Right lobe of liver (tissue), 6 donors: ENCODE results near the gene AMPH. TPM values are rescaled to one million over a fixed set of nuclear protein-coding genes. Genes with fewer than 3 reads are reported as not detected.

ENCODE experiments used
- ATAC-seq, 4 donors: fragments of 200-7000 bp; cut with Tn5 transposase; one replicate each; pipeline ENCODE4 v1.9.1; 2020; ENCODE audit warnings: mild to moderate bottlenecking in 4 of 4, moderate library complexity in 4 of 4
- DNase-seq, 3 donors: peaks; one replicate each; pipeline ENCODE4 v3.0.0-alpha.2; 2020
- H3K27ac ChIP-seq, 3 donors: fragments of 200-600 bp; one replicate each; pipeline ENCODE4 v1.8.0; 2022
- H3K27me3 ChIP-seq, 2 donors: fragments of 200-600 bp; one replicate each; pipeline ENCODE4 v1.8.0; 2022
- H3K36me3 ChIP-seq, 4 donors: fragments of 200-600 bp; sonication (generic) in 1 of 4; one replicate each; pipeline versions ENCODE4 v1.5.1 to v1.8.0; 2017 to 2022; ENCODE audit warnings: control low read depth in 1 of 4
- H3K4me1 ChIP-seq, 4 donors: fragments of 200-600 bp; sonication (generic) in 1 of 4; one replicate each; pipeline versions ENCODE4 v1.5.1 to v1.8.0; 2017 to 2022; ENCODE audit warnings: control low read depth in 1 of 4
- H3K4me3 ChIP-seq, 3 donors: fragments of 200-600 bp; one replicate each; pipeline ENCODE4 v1.8.0; 2022
- H3K9me3 ChIP-seq, 4 donors: fragments of 200-600 bp; sonication (generic) in 1 of 4; one replicate each; pipeline versions ENCODE4 v1.5.1 to v1.8.0; 2017 to 2022; ENCODE audit warnings: control low read depth in 1 of 4
- POLR2A ChIP-seq: fragments of 450-650 bp; IDR thresholded peaks from one replicate; pipeline ENCODE4 v1.6.1; 2017; ENCODE audit warnings: antibody characterized with exemption, mild to moderate bottlenecking
- WGBS: methylation state at CpG from one replicate; pipeline ENCODE4 v1.1.6; 2018; ENCODE audit warnings: low coverage, low lambda C conversion rate; ENCODE audit not compliant: insufficient coverage; ENCODE audit errors: missing lambda C conversion rate; 5-methylcytosine and 5-hydroxymethylcytosine counted together
- intact Hi-C, 2 donors: fragments of 100-400 bp; cut with DNase I; formaldehyde crosslinking; loops; one replicate each; pipeline versions ENCODE4 v1.11.2 to v1.14.1; 2022
- total RNA-seq, 6 experiments: library from RNA; depleted of rRNA in 2 of 6; stranded (reverse); fragments of >200 nt in 2 of 6; fragmentation: NEBNext Ultra II Directional in 3 of 6; extraction: Animal tissue kit (Norgen Biotek cat#: 25700) in 3 of 6; gene quantifications; one replicate each; pipeline versions ENCODE4 v1.1.0 to v1.2.4, GENCODE V29; 2016 to 2023
- TF ChIP-seq, protein P1 (sequence below), 4 donors: fragments of 200-600 bp in 3 of 4; fragments of 450-650 bp in 1 of 4; IDR thresholded peaks; one replicate each; pipeline versions ENCODE4 v1.5.1 to v1.8.0; 2016 to 2022; ENCODE audit warnings: antibody characterized with exemption in 4 of 4, mild to moderate bottlenecking in 2 of 4
- donor health status: DM: no; HTN: yes; CAD: no.
- donor health status: DM: no; HTN: no; CAD: no.
- donor health status: DM: no; HTN: no; CAD: no.
- donor health status: DM: no; HTN: yes; CAD: no.
- donor health status: DM: no; HTN: yes; CAD: no.

The AMPH gene
- total RNA-seq, 6 experiments from 2014 or later, result 0.20 to 0.67 (median 0.39) TPM

DNA sequence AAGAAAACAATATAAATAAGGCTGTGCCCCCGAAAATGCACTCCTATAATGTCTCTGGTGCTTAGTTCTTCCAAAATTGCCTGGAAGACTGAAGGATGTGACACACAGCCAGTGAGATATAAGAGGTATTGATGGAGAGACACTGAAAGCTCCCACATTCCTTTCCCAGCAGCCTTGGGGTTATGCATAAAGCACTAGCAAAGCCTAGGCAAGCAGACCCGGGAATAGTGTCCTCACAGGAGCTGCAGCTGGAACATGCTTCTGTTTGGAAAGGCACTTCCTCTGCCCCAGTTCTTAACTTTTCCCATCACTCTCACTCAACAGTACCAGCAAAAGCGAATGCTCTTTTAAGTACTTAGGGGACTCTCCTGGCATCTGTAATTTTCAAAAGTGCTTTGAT lies 178.0 kb downstream of the AMPH start:
- Histone ChIP-seq H3K4me1 (no peaks in the 10 kb centered on the region), H3K9me3 (no peaks in the 10 kb centered on the region), H3K36me3 (no peaks in the 10 kb centered on the region), H3K4me3 (no peak overlapping the region), H3K27me3 (no peaks in the 10 kb centered on the region), H3K27ac (no peak overlapping the region)
- ATAC-seq (no peak), DNase-seq (no peak)
- 31% methylated on average over 2 of the region's 3 CpGs for whole genome bisulfite sequencing
- intact Hi-C loops, result no loop called here
- TF ChIP-seq, protein P1, sequence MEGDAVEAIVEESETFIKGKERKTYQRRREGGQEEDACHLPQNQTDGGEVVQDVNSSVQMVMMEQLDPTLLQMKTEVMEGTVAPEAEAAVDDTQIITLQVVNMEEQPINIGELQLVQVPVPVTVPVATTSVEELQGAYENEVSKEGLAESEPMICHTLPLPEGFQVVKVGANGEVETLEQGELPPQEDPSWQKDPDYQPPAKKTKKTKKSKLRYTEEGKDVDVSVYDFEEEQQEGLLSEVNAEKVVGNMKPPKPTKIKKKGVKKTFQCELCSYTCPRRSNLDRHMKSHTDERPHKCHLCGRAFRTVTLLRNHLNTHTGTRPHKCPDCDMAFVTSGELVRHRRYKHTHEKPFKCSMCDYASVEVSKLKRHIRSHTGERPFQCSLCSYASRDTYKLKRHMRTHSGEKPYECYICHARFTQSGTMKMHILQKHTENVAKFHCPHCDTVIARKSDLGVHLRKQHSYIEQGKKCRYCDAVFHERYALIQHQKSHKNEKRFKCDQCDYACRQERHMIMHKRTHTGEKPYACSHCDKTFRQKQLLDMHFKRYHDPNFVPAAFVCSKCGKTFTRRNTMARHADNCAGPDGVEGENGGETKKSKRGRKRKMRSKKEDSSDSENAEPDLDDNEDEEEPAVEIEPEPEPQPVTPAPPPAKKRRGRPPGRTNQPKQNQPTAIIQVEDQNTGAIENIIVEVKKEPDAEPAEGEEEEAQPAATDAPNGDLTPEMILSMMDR (IDR thresholded peaks at IDR 0.05), result no peak
- TF ChIP-seq POLR2A, result no peak

DNA sequence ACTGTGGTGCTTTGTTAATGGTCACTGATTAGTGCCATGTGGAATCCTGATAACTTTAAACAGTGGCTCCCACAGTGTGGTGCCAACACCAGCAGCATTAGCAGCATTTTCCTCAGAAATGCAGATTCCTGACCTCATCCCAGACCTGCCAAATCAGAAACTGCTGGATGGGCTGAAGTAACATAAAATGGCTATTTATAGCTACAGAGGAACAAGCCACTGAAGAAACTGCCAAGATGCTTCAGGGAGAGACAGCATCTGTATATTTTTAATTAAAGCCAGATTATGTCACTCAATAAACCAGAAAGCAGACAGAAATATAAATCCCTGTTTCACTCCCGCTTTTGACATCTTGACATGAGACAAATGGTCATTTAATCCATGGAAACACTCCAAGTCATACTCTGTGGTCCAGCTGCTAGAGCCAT lies 178.5 kb downstream of the AMPH start:
- intact Hi-C loops, result no loop called here
- Histone ChIP-seq H3K4me1 (no peaks in the 10 kb centered on the region), H3K36me3 (no peaks in the 10 kb centered on the region), H3K27me3 (no peaks in the 10 kb centered on the region), H3K9me3 (no peaks in the 10 kb centered on the region), H3K27ac (no peak overlapping the region), H3K4me3 (no peak overlapping the region)
- DNase-seq, result no peak
- 33% methylated on average over 1 of the region's 1 CpG for WGBS
- ATAC-seq, result no peak
- TF ChIP-seq, protein P1 (IDR thresholded peaks at IDR 0.05), result no peak
- no peak for TF ChIP-seq POLR2A

DNA sequence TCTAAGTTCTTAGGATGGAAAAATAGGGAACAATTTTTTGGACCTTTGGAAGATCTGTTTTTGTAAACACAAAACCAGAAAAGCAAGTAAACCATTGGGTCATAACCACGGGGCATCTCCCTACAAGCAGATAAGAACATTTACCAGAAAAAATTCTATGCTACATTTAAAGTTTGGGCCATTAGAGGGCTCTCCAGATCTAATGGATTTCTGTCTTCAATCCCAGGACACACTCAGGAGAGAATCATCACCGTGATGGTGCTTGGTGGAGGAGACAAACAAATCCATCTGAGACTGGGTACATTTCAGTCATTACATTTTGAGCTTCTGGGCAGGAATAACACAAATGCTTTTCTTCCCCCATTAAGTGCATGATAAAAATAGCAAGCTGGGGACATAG lies 179.3 kb downstream of the AMPH start:
- intact Hi-C loops, result no loop called here
- peak in 3 of 4 donors; percentile 31 to 45 (median 41) for ATAC-seq
- H3K27me3 ChIP-seq, result no peaks in the 10 kb centered on the region
- no peaks in the 10 kb centered on the region for H3K4me1 ChIP-seq
- H3K4me3 ChIP-seq, result no peak overlapping the region
- no peak for DNase-seq
- WGBS, result 0% methylated on average over 2 of the region's 2 CpGs
- H3K9me3 ChIP-seq, result no peaks in the 10 kb centered on the region
- no peak for TF ChIP-seq POLR2A
- TF ChIP-seq, protein P1 (IDR thresholded peaks at IDR 0.05), result peak in 3 of 4 donors; percentile 25 to 33 (median 25)
- no peaks in the 10 kb centered on the region for H3K36me3 ChIP-seq
- H3K27ac ChIP-seq, result no peak overlapping the region

DNA sequence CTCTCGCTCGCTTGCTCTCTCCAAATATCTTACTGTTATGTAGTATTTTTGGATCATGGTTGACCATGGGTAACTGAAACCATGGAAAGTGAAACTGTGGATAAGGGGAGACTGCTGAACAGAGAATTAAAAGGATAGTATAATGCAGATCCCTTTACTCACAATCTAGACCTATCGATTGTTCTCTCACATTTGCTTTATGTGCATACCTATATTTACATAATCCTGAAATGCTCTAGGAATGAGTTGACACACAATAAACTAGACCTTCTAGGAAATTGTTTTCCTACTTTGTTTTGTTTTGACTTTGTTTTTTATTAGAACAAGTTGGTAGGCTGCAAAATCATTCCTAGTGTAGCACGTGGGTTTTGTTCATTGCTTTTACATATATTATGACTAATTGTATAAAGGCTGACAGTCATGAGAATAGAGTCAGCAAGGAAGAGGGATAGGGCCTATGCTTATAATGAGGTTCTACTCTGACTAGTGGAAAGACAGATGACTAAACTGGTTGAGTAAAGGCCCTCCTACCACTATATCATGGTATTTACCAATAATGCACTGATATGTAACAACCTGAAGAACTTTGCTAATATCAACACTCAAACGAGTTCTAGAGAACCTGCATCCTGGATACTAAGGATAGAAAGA lies 182.5 kb downstream of the AMPH start:
- H3K4me1 ChIP-seq, result no peaks in the 10 kb centered on the region
- H3K4me3 ChIP-seq, result no peak overlapping the region
- ATAC-seq, result no peak
- H3K9me3 ChIP-seq, result no peaks in the 10 kb centered on the region
- H3K27me3 ChIP-seq, result no peaks in the 10 kb centered on the region
- no peaks in the 10 kb centered on the region for H3K36me3 ChIP-seq
- intact Hi-C loops, result no loop called here
- no peak for DNase-seq
- TF ChIP-seq, protein P1 (IDR thresholded peaks at IDR 0.05), result no peak
- TF ChIP-seq POLR2A, result no peak
- no peak overlapping the region for H3K27ac ChIP-seq
- 61% methylated on average over 5 of the region's 5 CpGs for WGBS

DNA sequence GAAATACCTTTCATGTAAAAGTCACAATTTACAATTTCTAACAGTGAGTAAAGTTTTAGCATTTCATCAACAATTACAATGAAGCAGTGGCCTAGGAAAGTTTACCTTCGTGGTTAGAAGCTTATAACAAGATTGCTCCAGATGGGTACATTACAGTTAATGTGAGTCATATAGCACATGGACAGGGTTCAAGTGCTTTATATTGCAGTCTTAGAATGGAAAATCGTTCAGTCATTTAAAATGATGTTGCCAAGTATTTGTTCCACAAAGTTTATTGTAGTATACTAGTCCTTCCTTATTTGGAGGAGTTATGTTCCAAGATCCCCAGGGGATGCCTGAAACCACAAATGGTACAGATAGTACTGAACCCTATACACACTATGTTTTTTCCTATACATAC lies 183.1 kb downstream of the AMPH start:
- TF ChIP-seq, protein P1 (IDR thresholded peaks at IDR 0.05), result no peak
- TF ChIP-seq POLR2A, result no peak
- Histone ChIP-seq H3K27me3 (no peaks in the 10 kb centered on the region), H3K4me3 (no peak overlapping the region), H3K36me3 (no peaks in the 10 kb centered on the region), H3K4me1 (no peaks in the 10 kb centered on the region), H3K9me3 (no peaks in the 10 kb centered on the region), H3K27ac (no peak overlapping the region)
- intact Hi-C loops, result no loop called here
- DNase-seq (no peak), ATAC-seq (no peak)
- WGBS, result 32% methylated on average over 2 of the region's 2 CpGs
